ENCODE results near the gene OR2A5.
"Not testable (repeated sequence)": the region's sequence is repeated elsewhere in the genome, so short reads cannot be mapped to it uniquely, and the experiment has no call there.

OR2A5 gene

DNA sequence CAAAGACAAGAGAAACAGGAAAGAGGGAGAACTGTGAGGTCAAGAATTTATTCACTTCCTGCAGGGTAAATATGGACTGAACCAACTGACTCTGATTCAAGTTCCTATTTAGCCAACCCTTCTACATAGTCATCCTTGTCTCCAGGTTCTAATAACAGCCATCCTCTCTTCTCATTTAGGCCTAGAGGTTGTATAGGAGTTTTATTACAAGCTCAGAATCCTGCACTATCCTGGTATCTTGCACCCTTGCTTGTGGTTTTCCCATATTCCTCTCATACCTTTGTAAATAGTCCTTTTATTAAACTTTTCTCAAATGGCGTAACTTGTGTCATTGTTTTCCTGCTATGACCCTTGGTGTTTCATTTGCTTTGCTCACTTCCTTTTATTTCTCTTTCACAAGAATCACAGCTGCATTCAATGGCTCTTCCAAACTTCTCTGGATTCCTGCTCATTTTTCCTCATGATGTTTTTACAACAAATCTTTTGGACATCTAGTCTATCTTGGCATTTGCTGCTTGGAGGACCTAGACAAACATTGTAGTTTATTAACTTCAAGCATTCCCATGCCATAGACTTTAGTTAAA is 12.4 kb upstream of the OR2A5 start:
- DNase-seq: no peak

GRCh38 chr7:144037414-144038035 is 11.2 kb upstream of the OR2A5 start:
- no peak for DNase-seq

DNA sequence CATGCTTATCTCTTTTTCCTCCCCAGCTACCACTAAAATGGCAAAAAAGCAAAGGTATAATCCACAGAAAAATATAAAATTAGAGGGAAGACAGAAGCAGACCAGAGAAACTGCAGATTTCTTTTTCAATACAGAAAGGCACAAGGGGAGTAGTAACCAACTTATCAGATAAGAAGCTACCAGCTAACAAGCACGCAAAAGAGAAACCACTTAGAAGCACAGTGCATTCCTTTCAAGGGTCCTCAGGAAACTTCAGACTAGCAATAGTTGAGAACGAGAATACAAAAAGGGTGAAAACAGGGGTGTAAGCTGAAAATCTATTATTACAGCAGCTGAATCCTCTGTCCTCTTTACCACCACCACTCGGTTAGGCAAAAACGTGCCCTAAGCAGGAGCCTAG is 9.9 kb upstream of the OR2A5 start:
- no peak for DNase-seq

DNA sequence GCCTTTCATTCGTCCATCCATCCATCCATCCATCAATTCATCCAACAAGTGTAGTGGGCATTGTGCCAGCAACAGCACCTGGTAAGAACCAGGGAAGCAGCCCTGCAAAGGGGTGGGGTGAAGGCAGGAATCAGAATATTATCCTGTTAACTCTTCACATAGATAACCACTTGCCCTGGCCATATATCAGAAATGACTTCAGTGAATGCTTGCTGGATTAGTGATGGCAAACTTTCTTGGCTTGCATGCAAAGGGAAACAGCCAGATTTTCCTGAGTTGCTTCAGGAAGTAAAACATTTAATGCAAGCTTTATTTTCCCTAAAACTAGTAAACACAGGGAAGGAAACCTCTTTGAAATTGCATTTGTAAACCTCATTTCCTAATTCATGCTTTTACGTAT is 743 bp downstream of the OR2A5 start:
- no peak for DNase-seq

DNA sequence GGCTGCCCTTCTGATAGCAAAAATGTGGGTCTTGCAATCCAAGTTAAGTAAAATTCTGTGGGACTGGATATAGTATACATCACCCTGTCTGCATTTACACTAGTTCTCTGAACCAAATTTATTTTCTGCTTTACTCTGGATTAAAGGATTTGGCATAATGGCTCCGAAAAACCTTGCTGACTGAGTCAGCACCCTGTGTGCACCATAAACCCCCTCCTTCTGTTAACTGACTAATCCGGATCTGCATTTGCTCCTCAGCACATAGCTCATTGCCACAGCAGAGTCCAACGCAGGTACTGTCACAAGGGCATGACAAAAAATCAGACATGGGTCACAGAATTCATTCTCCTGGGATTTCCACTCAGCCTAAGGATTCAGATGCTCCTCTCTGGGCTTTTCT is 1.3 kb downstream of the OR2A5 start:
- no peak for DNase-seq

DNA sequence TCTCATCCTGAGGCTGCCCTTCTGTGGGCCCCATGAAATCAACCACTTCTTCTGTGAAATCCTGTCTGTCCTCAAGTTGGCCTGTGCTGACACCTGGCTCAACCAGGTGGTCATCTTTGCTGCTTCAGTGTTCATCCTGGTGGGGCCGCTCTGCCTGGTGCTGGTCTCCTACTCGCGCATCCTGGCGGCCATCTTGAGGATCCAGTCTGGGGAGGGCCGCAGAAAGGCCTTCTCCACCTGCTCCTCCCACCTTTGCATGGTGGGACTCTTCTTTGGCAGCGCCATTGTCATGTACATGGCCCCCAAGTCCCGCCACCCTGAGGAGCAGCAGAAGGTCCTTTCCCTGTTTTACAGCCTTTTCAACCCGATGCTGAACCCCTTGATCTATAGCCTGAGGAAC is 2.1 kb downstream of the OR2A5 start:
- not testable (repeated sequence) for DNase-seq

DNA sequence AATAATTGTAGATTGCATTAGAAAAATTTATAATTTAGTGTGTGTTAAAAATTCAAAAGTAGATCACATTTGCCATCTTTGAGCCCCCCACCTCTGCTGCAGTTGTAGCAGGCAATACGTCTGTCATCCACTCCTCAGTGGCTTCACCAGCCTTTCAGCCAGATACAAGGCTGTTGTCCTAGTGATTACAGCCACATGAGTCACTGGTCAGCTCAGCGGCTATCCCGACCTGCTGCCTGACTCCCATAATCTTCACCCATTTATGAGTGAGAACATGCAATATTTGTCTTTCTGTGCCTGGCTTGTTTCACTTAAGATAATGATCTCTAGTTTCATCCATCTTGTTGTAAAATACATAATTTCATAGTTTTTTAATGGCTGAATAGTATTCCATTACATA is 9.2 kb downstream of the OR2A5 start:
- no peak for DNase-seq

GRCh38 chr7:144063710-144064109 is 15.0 kb downstream of the OR2A5 start:
- no peak for DNase-seq

DNA sequence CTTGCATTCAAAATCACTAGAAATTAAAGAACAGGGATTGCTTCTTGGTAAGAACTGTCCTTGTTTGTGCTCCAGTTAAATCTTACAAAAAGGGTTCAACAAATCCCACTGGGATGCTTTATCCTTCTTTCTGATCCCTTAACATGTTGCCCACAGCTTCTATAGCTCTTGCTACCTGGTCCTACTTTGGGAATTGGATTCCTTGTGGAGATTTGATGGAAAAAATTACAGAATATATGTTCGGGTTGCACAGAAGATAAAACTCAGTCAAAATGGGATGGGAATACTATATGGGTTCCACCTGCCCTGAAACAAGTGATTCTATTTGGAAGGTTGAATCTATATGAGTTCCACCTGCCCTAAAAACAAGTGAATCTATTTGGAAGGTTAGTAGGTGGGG is 20.8 kb downstream of the OR2A5 start, which contains the start of gene OR2A25:
Gene OR2A25 (plus strand): TSS at position 301 of the 400 bp plus-strand sequence. CDS start 4,409 bp downstream, outside the sequence.
- no peak for DNase-seq

GRCh38 chr7:144069953-144070352 is 21.2 kb downstream of the OR2A5 start:
- no peak for DNase-seq

DNA sequence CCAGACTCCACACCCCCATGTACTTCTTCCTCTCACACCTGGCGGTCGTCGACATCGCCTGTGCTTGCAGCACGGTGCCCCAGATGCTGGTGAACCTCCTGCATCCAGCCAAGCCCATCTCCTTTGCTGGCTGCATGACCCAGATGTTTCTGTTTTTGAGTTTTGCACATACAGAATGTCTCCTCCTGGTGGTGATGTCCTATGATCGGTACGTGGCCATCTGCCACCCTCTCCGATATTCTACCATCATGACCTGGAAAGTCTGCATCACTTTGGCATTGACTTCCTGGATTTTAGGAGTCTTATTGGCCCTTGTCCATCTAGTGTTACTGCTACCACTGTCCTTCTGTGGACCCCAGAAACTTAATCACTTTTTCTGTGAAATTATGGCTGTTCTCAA is 25.6 kb downstream of the OR2A5 start:
- no peak for DNase-seq

DNA sequence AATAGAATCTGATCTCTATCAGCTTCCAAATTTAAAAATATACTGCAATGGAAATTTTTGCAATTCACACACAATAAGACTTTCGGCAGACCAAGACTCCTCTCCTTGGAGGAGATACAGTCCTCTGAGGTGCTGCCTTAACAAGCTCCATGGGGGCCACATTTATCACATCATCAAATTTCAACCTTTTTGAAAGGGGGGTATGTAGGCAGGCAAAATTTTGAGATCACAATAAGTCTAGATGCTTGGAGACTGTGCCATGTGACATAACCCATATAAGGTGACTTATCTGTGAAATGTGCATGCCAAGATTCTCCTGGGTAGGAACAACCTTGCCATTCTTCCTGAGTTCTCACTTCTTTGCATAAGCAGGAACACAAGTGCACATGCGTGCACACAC is 37.2 kb downstream of the OR2A5 start, which contains the start of gene OR2A12:
Gene OR2A12 (plus strand): TSS at position 301 of the 400 bp plus-strand sequence. CDS start 8,830 bp downstream, outside the sequence.
- DNase-seq: no peak

- DNase-seq: no peak
These were observed 38.0 kb downstream of the OR2A5 start for GRCh38 chr7:144086730-144087129.

GRCh38 chr7:144087230-144087629 is 38.5 kb downstream of the OR2A5 start:
- no peak for DNase-seq

GRCh38 chr7:144090667-144091066 is 41.9 kb downstream of the OR2A5 start:
- DNase-seq: no peak

- no peak for DNase-seq
These were observed 50.0 kb downstream of the OR2A5 start for GRCh38 chr7:144098776-144099175.

- no peak for DNase-seq
These were observed 51.9 kb downstream of the OR2A5 start for GRCh38 chr7:144100607-144101006.

- DNase-seq: peak; percentile 71
These were observed 53.3 kb downstream of the OR2A5 start for GRCh38 chr7:144102041-144102440.

DNA sequence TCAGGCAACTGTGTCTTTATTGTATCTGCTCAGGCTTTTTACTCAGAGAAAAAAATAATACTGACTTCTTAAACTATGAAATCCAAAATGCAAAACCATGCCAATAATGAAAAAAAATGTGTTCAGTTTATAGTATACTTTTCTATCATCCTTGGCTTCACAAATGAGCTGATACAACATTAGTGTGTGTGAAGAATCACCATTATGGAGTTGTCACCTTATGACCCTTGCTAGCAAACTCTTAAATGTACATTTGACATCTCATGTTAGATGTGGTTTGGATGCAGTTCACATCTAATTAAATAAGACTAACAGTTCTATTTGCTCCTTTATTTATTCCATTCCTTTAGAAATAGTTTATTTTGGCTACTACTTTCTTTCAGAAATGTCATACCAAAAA is 56.5 kb downstream of the OR2A5 start:
- no peak for DNase-seq

All from DMS79 (cell line).